ENCODE measurements around the gene KRT73. TPM values are rescaled to one million over a fixed set of nuclear protein-coding genes. Genes with fewer than 3 reads are reported as not detected.

The KRT73 gene
- total and polyA plus RNA-seq, 2 of the 8 experiments (the other 6 are each of a cell fraction or from before 2014, with no cell fraction given): not detected

- TF ChIP-seq, protein P1, sequence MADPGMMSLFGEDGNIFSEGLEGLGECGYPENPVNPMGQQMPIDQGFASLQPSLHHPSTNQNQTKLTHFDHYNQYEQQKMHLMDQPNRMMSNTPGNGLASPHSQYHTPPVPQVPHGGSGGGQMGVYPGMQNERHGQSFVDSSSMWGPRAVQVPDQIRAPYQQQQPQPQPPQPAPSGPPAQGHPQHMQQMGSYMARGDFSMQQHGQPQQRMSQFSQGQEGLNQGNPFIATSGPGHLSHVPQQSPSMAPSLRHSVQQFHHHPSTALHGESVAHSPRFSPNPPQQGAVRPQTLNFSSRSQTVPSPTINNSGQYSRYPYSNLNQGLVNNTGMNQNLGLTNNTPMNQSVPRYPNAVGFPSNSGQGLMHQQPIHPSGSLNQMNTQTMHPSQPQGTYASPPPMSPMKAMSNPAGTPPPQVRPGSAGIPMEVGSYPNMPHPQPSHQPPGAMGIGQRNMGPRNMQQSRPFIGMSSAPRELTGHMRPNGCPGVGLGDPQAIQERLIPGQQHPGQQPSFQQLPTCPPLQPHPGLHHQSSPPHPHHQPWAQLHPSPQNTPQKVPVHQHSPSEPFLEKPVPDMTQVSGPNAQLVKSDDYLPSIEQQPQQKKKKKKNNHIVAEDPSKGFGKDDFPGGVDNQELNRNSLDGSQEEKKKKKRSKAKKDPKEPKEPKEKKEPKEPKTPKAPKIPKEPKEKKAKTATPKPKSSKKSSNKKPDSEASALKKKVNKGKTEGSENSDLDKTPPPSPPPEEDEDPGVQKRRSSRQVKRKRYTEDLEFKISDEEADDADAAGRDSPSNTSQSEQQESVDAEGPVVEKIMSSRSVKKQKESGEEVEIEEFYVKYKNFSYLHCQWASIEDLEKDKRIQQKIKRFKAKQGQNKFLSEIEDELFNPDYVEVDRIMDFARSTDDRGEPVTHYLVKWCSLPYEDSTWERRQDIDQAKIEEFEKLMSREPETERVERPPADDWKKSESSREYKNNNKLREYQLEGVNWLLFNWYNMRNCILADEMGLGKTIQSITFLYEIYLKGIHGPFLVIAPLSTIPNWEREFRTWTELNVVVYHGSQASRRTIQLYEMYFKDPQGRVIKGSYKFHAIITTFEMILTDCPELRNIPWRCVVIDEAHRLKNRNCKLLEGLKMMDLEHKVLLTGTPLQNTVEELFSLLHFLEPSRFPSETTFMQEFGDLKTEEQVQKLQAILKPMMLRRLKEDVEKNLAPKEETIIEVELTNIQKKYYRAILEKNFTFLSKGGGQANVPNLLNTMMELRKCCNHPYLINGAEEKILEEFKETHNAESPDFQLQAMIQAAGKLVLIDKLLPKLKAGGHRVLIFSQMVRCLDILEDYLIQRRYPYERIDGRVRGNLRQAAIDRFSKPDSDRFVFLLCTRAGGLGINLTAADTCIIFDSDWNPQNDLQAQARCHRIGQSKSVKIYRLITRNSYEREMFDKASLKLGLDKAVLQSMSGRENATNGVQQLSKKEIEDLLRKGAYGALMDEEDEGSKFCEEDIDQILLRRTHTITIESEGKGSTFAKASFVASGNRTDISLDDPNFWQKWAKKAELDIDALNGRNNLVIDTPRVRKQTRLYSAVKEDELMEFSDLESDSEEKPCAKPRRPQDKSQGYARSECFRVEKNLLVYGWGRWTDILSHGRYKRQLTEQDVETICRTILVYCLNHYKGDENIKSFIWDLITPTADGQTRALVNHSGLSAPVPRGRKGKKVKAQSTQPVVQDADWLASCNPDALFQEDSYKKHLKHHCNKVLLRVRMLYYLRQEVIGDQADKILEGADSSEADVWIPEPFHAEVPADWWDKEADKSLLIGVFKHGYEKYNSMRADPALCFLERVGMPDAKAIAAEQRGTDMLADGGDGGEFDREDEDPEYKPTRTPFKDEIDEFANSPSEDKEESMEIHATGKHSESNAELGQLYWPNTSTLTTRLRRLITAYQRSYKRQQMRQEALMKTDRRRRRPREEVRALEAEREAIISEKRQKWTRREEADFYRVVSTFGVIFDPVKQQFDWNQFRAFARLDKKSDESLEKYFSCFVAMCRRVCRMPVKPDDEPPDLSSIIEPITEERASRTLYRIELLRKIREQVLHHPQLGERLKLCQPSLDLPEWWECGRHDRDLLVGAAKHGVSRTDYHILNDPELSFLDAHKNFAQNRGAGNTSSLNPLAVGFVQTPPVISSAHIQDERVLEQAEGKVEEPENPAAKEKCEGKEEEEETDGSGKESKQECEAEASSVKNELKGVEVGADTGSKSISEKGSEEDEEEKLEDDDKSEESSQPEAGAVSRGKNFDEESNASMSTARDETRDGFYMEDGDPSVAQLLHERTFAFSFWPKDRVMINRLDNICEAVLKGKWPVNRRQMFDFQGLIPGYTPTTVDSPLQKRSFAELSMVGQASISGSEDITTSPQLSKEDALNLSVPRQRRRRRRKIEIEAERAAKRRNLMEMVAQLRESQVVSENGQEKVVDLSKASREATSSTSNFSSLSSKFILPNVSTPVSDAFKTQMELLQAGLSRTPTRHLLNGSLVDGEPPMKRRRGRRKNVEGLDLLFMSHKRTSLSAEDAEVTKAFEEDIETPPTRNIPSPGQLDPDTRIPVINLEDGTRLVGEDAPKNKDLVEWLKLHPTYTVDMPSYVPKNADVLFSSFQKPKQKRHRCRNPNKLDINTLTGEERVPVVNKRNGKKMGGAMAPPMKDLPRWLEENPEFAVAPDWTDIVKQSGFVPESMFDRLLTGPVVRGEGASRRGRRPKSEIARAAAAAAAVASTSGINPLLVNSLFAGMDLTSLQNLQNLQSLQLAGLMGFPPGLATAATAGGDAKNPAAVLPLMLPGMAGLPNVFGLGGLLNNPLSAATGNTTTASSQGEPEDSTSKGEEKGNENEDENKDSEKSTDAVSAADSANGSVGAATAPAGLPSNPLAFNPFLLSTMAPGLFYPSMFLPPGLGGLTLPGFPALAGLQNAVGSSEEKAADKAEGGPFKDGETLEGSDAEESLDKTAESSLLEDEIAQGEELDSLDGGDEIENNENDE (IDR thresholded peaks at IDR 0.05; ENCODE audit: insufficient replicate concordance, low read length): no peak
- TF ChIP-seq YY1 (IDR thresholded peaks at IDR 0.05; ENCODE audit: low read depth, low read length) (no peak), CTBP2 (IDR thresholded peaks at IDR 0.05; ENCODE audit: borderline replicate concordance, insufficient read depth, insufficient read length, low read length) (no peak)
- TF ChIP-seq, protein P2, sequence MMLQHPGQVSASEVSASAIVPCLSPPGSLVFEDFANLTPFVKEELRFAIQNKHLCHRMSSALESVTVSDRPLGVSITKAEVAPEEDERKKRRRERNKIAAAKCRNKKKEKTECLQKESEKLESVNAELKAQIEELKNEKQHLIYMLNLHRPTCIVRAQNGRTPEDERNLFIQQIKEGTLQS (IDR thresholded peaks at IDR 0.05; ENCODE audit: insufficient read depth, low read depth, low read length): no peak
These were observed 17.8 kb upstream of the KRT73 start (continued) for GRCh38 chr12:52636189-52636588.

Data from H1 (cell line).